HG03575 (cell line): ENCODE data around the gene DCC.

Experiments used
- ATAC-seq: cut with Tn5 transposase; IDR thresholded peaks from one replicate; pipeline ENCODE4 v1.9.1; 2021; ENCODE audit not compliant: unreplicated experiment, insufficient number of reproducible peaks, low FRiP score; ENCODE audit errors: extremely low read depth

Gene DCC

GRCh38 chr18:52567360-52567759, 227.4 kb downstream of the DCC start:
- ATAC-seq: no peak

GRCh38 chr18:52569492-52569891, 229.5 kb downstream of the DCC start:
- ATAC-seq: no peak

- no peak for ATAC-seq
Measured at GRCh38 chr18:52570975-52571374, 231.0 kb downstream of the DCC start.

- no peak for ATAC-seq
Measured at GRCh38 chr18:52572036-52573000, 232.3 kb downstream of the DCC start.

GRCh38 chr18:52577795-52578194, 237.8 kb downstream of the DCC start:
- no peak for ATAC-seq

GRCh38 chr18:52582061-52582460, 242.1 kb downstream of the DCC start:
- no peak for ATAC-seq

- ATAC-seq: no peak
Measured at GRCh38 chr18:52582516-52582915, 242.5 kb downstream of the DCC start.

GRCh38 chr18:52588931-52589330, 248.9 kb downstream of the DCC start:
- no peak for ATAC-seq

GRCh38 chr18:52596748-52597435, 256.9 kb downstream of the DCC start:
- no peak for ATAC-seq

- no peak for ATAC-seq
Measured at GRCh38 chr18:52598921-52599320, 258.9 kb downstream of the DCC start.

GRCh38 chr18:52602820-52603219, 262.8 kb downstream of the DCC start:
- no peak for ATAC-seq

- no peak for ATAC-seq
Measured at GRCh38 chr18:52605345-52605744, 265.3 kb downstream of the DCC start.

GRCh38 chr18:52607985-52608384, 268.0 kb downstream of the DCC start:
- ATAC-seq: no peak

- no peak for ATAC-seq
Measured at GRCh38 chr18:52610451-52611115, 270.6 kb downstream of the DCC start.

- no peak for ATAC-seq
Measured at GRCh38 chr18:52612406-52612805, 272.4 kb downstream of the DCC start.

- no peak for ATAC-seq
Measured at GRCh38 chr18:52615321-52615720, 275.3 kb downstream of the DCC start.

GRCh38 chr18:52615943-52616342, 275.9 kb downstream of the DCC start:
- peak; percentile 83 for ATAC-seq

GRCh38 chr18:52617931-52618330, 277.9 kb downstream of the DCC start:
- ATAC-seq: no peak

- no peak for ATAC-seq
Measured at GRCh38 chr18:52620926-52621439, 281.0 kb downstream of the DCC start.
